ENCODE results near the gene IGF2BP3. TPM values are rescaled to one million over a fixed set of nuclear protein-coding genes. Genes with fewer than 3 reads are reported as not detected.

The IGF2BP3 gene
- total RNA-seq, 4 donors from 2014 or later: 0.32 to 2.3 (median 1.4) TPM

DNA sequence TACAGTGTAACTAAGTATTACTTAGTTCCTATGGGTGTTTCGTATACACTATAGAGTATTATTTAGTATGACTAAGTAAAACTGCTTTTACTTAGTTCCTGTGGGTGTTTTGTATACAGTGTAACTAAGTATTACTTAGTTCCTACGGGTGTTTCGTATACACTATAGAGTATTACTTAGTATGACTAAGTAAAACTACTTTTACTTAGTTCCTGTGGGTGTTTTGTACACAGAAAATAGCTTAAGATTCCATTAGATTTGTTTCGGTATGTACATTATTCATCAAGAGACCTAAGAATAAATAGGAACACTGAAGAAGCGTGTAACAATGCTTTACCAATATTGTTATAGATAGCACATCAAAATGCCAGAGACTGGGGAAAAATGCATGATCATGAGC is 25.0 kb downstream of the IGF2BP3 start:
- TF ChIP-seq CTCF (IDR thresholded peaks at IDR 0.05): no peak
- DNase-seq (ENCODE audit: low spot score) (no peak), ATAC-seq (ENCODE audit: low FRiP score) (no peak)

GRCh38 chr7:23443974-23444373 is 26.3 kb downstream of the IGF2BP3 start:
- TF ChIP-seq CTCF (IDR thresholded peaks at IDR 0.05): no peak
- no peak for DNase-seq (ENCODE audit: low spot score)
- ATAC-seq (ENCODE audit: low FRiP score): no peak

GRCh38 chr7:23438171-23438570 is 32.1 kb downstream of the IGF2BP3 start:
- no peak for ATAC-seq (ENCODE audit: low FRiP score)
- no peak for DNase-seq (ENCODE audit: low spot score)
- TF ChIP-seq CTCF (IDR thresholded peaks at IDR 0.05): no peak

DNA sequence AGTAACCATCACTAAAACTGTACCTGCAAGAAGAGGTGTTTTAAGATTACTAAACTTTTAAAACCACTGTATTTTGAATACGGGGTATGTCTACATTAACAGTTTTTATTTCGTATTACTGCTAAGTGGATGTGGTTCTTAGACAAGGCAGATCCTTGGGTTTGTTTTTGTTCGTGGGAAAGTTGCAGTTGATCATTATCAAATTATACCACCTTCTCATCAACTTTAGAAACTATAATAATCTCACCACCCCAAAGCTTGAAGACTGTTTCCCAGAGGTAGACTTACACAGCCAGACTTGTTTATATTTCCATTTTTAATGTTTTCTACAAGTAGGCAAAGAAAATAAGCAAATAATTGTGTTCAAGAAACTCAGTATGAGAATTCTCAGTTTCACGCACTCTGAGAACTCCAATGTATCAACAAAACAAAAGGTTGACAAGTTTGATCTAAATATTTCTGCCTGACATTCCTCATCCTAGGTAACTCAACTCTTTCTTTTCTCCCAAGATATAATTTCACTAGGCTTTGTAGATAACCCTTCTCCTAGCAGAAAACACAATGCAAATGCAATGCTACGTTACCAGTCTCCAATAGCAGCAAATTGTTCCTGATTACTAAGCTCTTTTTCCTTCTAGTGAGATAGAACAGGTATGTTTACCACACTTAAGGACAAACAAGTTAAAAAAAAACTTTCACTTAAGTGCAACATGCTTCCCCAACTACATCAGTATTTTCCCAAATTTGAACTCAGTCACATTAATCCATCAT is 36.0 kb downstream of the IGF2BP3 start:
- no peak for ATAC-seq (ENCODE audit: low FRiP score)
- DNase-seq (ENCODE audit: low spot score): no peak
- no peak for TF ChIP-seq CTCF (IDR thresholded peaks at IDR 0.05)

GRCh38 chr7:23431702-23432199 is 38.5 kb downstream of the IGF2BP3 start:
- no peak for DNase-seq (ENCODE audit: low spot score)
- no peak for ATAC-seq (ENCODE audit: low FRiP score)
- no peak for TF ChIP-seq CTCF (IDR thresholded peaks at IDR 0.05)

- TF ChIP-seq CTCF (IDR thresholded peaks at IDR 0.05): no peak
- DNase-seq (ENCODE audit: low spot score) (no peak), ATAC-seq (ENCODE audit: low FRiP score) (no peak)
Measured at GRCh38 chr7:23430893-23431259, 39.4 kb downstream of the IGF2BP3 start.

DNA sequence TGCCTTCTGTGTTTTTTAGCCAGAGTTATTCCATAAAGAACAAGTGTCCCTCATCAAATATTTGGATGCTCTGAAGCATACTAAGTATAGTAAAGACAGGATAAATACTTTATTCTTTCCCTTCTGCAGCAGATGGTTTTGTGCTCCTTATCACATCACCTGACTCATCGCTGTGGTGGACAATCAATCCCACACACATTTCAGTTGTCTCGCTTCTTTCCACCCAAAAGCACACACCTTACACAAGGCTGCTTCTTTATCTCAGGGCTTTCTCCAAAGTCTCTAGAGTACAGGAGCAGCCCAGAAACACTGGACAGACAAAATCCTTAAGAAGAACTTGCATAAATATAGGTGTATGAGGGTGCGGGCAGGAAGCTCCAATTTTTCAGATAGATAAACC is 43.4 kb downstream of the IGF2BP3 start:
- no peak for DNase-seq (ENCODE audit: low spot score)
- no peak for TF ChIP-seq CTCF (IDR thresholded peaks at IDR 0.05)

More for the DNA sequence above, 43.4 kb downstream of the IGF2BP3 start:
- ATAC-seq (ENCODE audit: low FRiP score): no peak
